H1 (cell line): Measurements from ENCODE around the gene PPP1R7. TPM values are rescaled to one million over a fixed set of nuclear protein-coding genes. Genes with fewer than 3 reads are reported as not detected.

Source experiments
- CTCF ChIA-PET: fragments of 300-600 bp; sonication (Branson Sonifier 250); formaldehyde crosslinking; loops from one replicate; lab custom pipeline; 2021; ENCODE audit not compliant: partially characterized antibody; lab: Charles Lee
- POLR2A ChIA-PET: fragments of 300-600 bp; sonication (Branson Sonifier 250); formaldehyde crosslinking; loops from one replicate; lab custom pipeline; 2021; ENCODE audit warnings: inconsistent platforms; ENCODE audit not compliant: partially characterized antibody; lab: Charles Lee
- DNase-seq, 2 experiments: peaks; one replicate each; pipeline versions ENCODE4 v3.0.0 to v3.0.0-alpha.2; 2010 to 2022; ENCODE audit warnings: low spot score in 2 of 2, low read depth in 1 of 2, mixed read lengths in 1 of 2
- FAIRE-seq: peaks from 2 replicates; lab custom pipeline; 2011; peaks lifted over from hg19 to GRCh38; lab: Jason Lieb, UNC
- H2AFZ ChIP-seq: 2 replicates; pipeline ENCODE4 v1.8.1; 2012; ENCODE audit warnings: low read length, inconsistent platforms
- H2AK5ac ChIP-seq: 2 replicates; pipeline ENCODE4 v1.6.1; 2013; ENCODE audit warnings: low read depth, low read length
- H2BK120ac ChIP-seq: replicated peaks from 2 replicates; pipeline ENCODE3; 2013; ENCODE audit warnings: low read depth, low read length, inconsistent platforms
- H2BK12ac ChIP-seq: 2 replicates; pipeline ENCODE4 v1.6.1; 2013; ENCODE audit warnings: low read depth, low read length
- H2BK15ac ChIP-seq: 2 replicates; pipeline ENCODE4 v1.6.1; 2013; ENCODE audit warnings: low read length
- H2BK20ac ChIP-seq: 2 replicates; pipeline ENCODE4 v1.6.1; 2013; ENCODE audit warnings: low read length
- H2BK5ac ChIP-seq: 2 replicates; pipeline ENCODE4 v1.6.1; 2013; ENCODE audit warnings: low read depth, low read length
- H3K14ac ChIP-seq: 2 replicates; pipeline ENCODE4 v1.6.1; 2013; ENCODE audit warnings: inconsistent platforms; ENCODE audit not compliant: insufficient read length
- H3K18ac ChIP-seq: 2 replicates; pipeline ENCODE4 v1.6.1; 2013; ENCODE audit warnings: low read length; ENCODE audit errors: extremely low read depth
- H3K23ac ChIP-seq: 2 replicates; pipeline ENCODE4 v1.6.1; 2013; ENCODE audit warnings: inconsistent platforms; ENCODE audit not compliant: insufficient read length
- H3K23me2 ChIP-seq: 2 replicates; pipeline ENCODE4 v1.6.1; 2013; ENCODE audit warnings: low read depth, low read length
- H3K27ac ChIP-seq: 2 replicates; pipeline ENCODE4 v1.6.1; 2011; ENCODE audit warnings: low read depth, low read length, inconsistent platforms
- H3K27me3 ChIP-seq, 4 experiments: replicated peaks in 1 of 4; 1 replicate in 1 of 4; 2 replicates in 3 of 4; pipeline versions ENCODE4 v1.6.1 to v1.8.1; 2011 to 2013; ENCODE audit warnings: low read length in 3 of 4, mild to moderate bottlenecking in 3 of 4, inconsistent platforms in 2 of 4, mixed read lengths in 2 of 4, moderate library complexity in 1 of 4; ENCODE audit not compliant: control insufficient read depth in 3 of 4, insufficient read depth in 3 of 4; ENCODE audit errors: extremely low read depth in 1 of 4
- H3K36me3 ChIP-seq, 4 experiments: 2 replicates each; pipeline versions ENCODE4 v1.6.1 to v1.8.1; 2011 to 2013; ENCODE audit warnings: mild to moderate bottlenecking in 4 of 4, low read length in 3 of 4, moderate library complexity in 2 of 4, control low read depth in 1 of 4, inconsistent platforms in 1 of 4; ENCODE audit not compliant: insufficient read depth in 4 of 4, control insufficient read depth in 2 of 4
- H3K4ac ChIP-seq: replicated peaks from 2 replicates; pipeline ENCODE3; 2013; ENCODE audit warnings: low read length, low read depth, mixed read lengths, inconsistent platforms; ENCODE audit not compliant: insufficient read length
- H3K4me1 ChIP-seq, 4 experiments: replicated peaks in 1 of 4; 1 replicate in 1 of 4; 2 replicates in 3 of 4; pipeline versions ENCODE4 v1.6.1 to v1.8.1; 2011 to 2013; ENCODE audit warnings: low read length in 3 of 4, inconsistent platforms in 2 of 4, mixed read lengths in 1 of 4; ENCODE audit not compliant: insufficient read depth in 4 of 4, control insufficient read depth in 3 of 4
- H3K4me2 ChIP-seq, 2 experiments: 2 replicates each; pipeline versions ENCODE4 v1.6.1 to v1.8.1; 2011 to 2013; ENCODE audit warnings: low read depth in 2 of 2, low read length in 2 of 2, control low read depth in 1 of 2, inconsistent platforms in 1 of 2, mild to moderate bottlenecking in 1 of 2; ENCODE audit not compliant: insufficient read depth in 1 of 2
- H3K4me3 ChIP-seq, 4 experiments: fragments of 200-600, 300-600 bp in 1 of 4; sonication (generic), shearing (Covaris generic), sonication (Bioruptor Twin) in 1 of 4; 2 replicates each; pipeline versions ENCODE4 v1.5.1 to v1.8.1; 2011 to 2016; ENCODE audit warnings: low read length in 4 of 4, low read depth in 3 of 4, control low read depth in 2 of 4, inconsistent platforms in 2 of 4, mild to moderate bottlenecking in 2 of 4, mixed read lengths in 1 of 4, moderate library complexity in 1 of 4; ENCODE audit not compliant: insufficient read depth in 2 of 4; ENCODE audit errors: extremely low read depth in 1 of 4
- H3K56ac ChIP-seq: replicated peaks from 2 replicates; pipeline ENCODE3; 2013; ENCODE audit warnings: low read depth, mild to moderate bottlenecking, mixed read lengths, low read length, inconsistent platforms; ENCODE audit not compliant: insufficient read length
- H3K79me1 ChIP-seq: 2 replicates; pipeline ENCODE4 v1.6.1; 2013; ENCODE audit warnings: low read depth, low read length, control low read depth
- H3K79me2 ChIP-seq, 2 experiments: 2 replicates each; pipeline versions ENCODE4 v1.6.1 to v1.8.1; 2012 to 2013; ENCODE audit warnings: low read length in 2 of 2, mild to moderate bottlenecking in 2 of 2, inconsistent platforms in 1 of 2; ENCODE audit not compliant: insufficient read depth in 2 of 2, control insufficient read depth in 1 of 2
- H3K9ac ChIP-seq, 4 experiments: replicated peaks in 1 of 4; 1 replicate in 1 of 4; 2 replicates in 3 of 4; pipeline versions ENCODE4 v1.6.1 to v1.8.1; 2011 to 2013; ENCODE audit warnings: low read depth in 3 of 4, low read length in 3 of 4, control low read depth in 2 of 4, mild to moderate bottlenecking in 2 of 4, moderate library complexity in 2 of 4, inconsistent platforms in 1 of 4; ENCODE audit errors: extremely low read depth in 1 of 4
- H3K9me3 ChIP-seq, 2 experiments: 2 replicates each; pipeline versions ENCODE4 v1.6.1 to v1.8.1; 2012 to 2013; ENCODE audit warnings: mild to moderate bottlenecking in 2 of 2, moderate library complexity in 2 of 2, control low read depth in 1 of 2, inconsistent platforms in 1 of 2, low read depth in 1 of 2, low read length in 1 of 2, mixed read lengths in 1 of 2; ENCODE audit not compliant: insufficient read depth in 2 of 2
- H4K20me1 ChIP-seq, 2 experiments: replicated peaks in 1 of 2; 2 replicates each; pipeline versions ENCODE3 to v1.8.1; 2011 to 2013; ENCODE audit warnings: inconsistent platforms in 2 of 2, low read length in 2 of 2, mild to moderate bottlenecking in 1 of 2; ENCODE audit not compliant: insufficient read depth in 2 of 2, control insufficient read depth in 1 of 2
- H4K5ac ChIP-seq: 2 replicates; pipeline ENCODE4 v1.6.1; 2013; ENCODE audit warnings: low read length, low read depth, mixed read lengths, inconsistent platforms; ENCODE audit not compliant: insufficient read length
- H4K8ac ChIP-seq: 2 replicates; pipeline ENCODE4 v1.8.0; 2013; ENCODE audit warnings: mild to moderate bottlenecking, moderate library complexity, low read length, inconsistent platforms; ENCODE audit not compliant: insufficient read depth; ENCODE audit errors: extremely low read depth
- H4K91ac ChIP-seq: replicated peaks from 2 replicates; pipeline ENCODE3; 2013; ENCODE audit warnings: low read length, mixed read lengths, inconsistent platforms; ENCODE audit not compliant: insufficient read length
- BACH1 ChIP-seq: IDR thresholded peaks from 2 replicates; pipeline ENCODE4 v1.6.1; 2012; ENCODE audit warnings: low read length, improper control_type of control experiment
- CBX8 ChIP-seq: fragments of 300-800, 300-1000 bp; sonication (generic); IDR thresholded peaks from 2 replicates; pipeline ENCODE4 v1.7.1; 2016; ENCODE audit warnings: low read depth, low read length, borderline replicate concordance
- CHD1 ChIP-seq: IDR thresholded peaks from 2 replicates; pipeline ENCODE4 v1.6.1; 2012; ENCODE audit warnings: low read depth, low read length, improper control_type of control experiment
- CHD2 ChIP-seq: IDR thresholded peaks from 2 replicates; pipeline ENCODE4 v1.6.1; 2012; ENCODE audit warnings: low read length, improper control_type of control experiment
- POU5F1 ChIP-seq: IDR thresholded peaks from 2 replicates; pipeline ENCODE4 v1.6.1; 2011; ENCODE audit warnings: low read depth, mild to moderate bottlenecking, low read length, moderate library complexity
- SIRT6 ChIP-seq: IDR thresholded peaks from one replicate; pipeline ENCODE4 v1.7.1; 2012; ENCODE audit warnings: low read length, inconsistent platforms
- SIX5 ChIP-seq: IDR thresholded peaks from 2 replicates; pipeline ENCODE4 v1.6.1; 2011; ENCODE audit warnings: mild to moderate bottlenecking, low read depth, low read length
- SP4 ChIP-seq: IDR thresholded peaks from 2 replicates; pipeline ENCODE4 v1.6.1; 2012; ENCODE audit warnings: low read length, inconsistent platforms
- SUZ12 ChIP-seq: fragments of 200-600 bp; sonication (generic); IDR thresholded peaks from 2 replicates; pipeline ENCODE4 v1.6.1; 2012; ENCODE audit warnings: mild to moderate bottlenecking, inconsistent platforms, low read length, moderate library complexity, mixed read lengths
- TAF1 ChIP-seq: IDR thresholded peaks from 2 replicates; pipeline ENCODE4 v1.6.1; 2011; ENCODE audit warnings: mild to moderate bottlenecking, low read depth, low read length
- ZNF274 ChIP-seq: IDR thresholded peaks from 2 replicates; pipeline ENCODE4 v1.7.0; 2012; ENCODE audit warnings: low read length, borderline replicate concordance; ENCODE audit errors: extremely low read depth
- WGBS, 2 experiments: shearing (Covaris generic) in 1 of 2; methylation state at CpG; one replicate each; pipeline versions ENCODE4 v1.1.6 to v1.1.7; 2013 to 2015; ENCODE audit warnings: low lambda C conversion rate in 2 of 2, mixed read lengths in 2 of 2, inconsistent platforms in 1 of 2, low coverage in 1 of 2, missing lambda C conversion rate in 1 of 2; ENCODE audit not compliant: insufficient replicate concordance in 2 of 2, insufficient coverage in 1 of 2, insufficient read length in 1 of 2; ENCODE audit errors: extremely low coverage in 1 of 2, missing lambda C conversion rate in 1 of 2; 5-methylcytosine and 5-hydroxymethylcytosine counted together
- polyA plus RNA-seq, 7 experiments: library from polyadenylated mRNA; depleted of rRNA in 3 of 7; stranded (reverse) in 5 of 7; unstranded in 2 of 7; fragments of >200 nt in 5 of 7; fragments of 200-250 nt in 2 of 7; gene quantifications; 1 replicate in 5 of 7; 2 replicates in 1 of 7; 4 replicates in 1 of 7; pipeline versions ENCODE4 v1.2.1 to v1.2.3, GENCODE V29; 2011 to 2013; ENCODE audit warnings: missing spikeins in 2 of 7, mixed read lengths in 2 of 7
- total RNA-seq: library from RNA; stranded (reverse); fragmentation: NEBNext Ultra II Directional; extraction: Animal tissue kit (Norgen Biotek cat#: 25700); gene quantifications from 2 replicates; pipeline ENCODE4 v1.2.1, GENCODE V29; 2021
- TF ChIP-seq, protein P1 (sequence below): IDR thresholded peaks from 2 replicates; pipeline ENCODE4 v1.6.1; 2011; ENCODE audit warnings: low read length, improper control_type of control experiment

The PPP1R7 gene
- total and polyA plus RNA-seq, 2 of the 8 experiments (the other 6 are each of a cell fraction or from before 2014, with no cell fraction given): 22.2 to 64.0 TPM

DNA sequence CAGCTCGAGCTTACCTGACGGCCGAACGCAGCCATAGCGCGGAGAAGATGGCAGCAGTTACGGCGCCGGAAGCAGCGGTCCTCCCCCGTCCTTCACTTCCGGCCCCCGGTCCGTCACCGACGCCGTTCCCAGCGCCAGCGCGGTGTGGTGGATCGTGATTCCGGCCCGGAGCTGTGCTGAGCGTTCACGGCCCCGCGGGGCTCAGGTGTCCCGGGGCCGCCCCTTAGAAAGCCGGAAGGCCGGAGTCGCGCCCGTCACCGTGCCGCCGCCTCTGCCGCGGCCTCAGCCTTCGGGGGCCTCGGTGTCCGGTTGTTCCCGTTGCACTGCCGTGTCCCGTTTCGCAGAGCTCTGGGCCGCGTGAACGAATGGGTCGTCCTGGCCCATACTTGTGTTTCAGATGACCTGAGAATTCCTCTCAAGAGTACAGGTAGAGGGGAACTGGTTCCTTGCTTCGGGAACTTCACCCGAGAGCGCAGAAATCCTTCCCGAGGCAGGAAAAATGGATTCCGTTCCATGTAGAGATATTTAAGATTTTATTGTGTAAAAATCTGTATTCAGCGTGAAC lies 47.9 kb upstream of the PPP1R7 start, which contains the start of gene MTERF4:
MTERF4 (minus strand) TSS at position 49 of the 565 bp plus-strand sequence; CDS start at position 35, 14 bp downstream.
- Histone ChIP-seq H2AK5ac (no peak within 1 kb of the TSS), H3K23me2 (peaks cover 3% of the 10 kb centered on the region; the same call in 1 of the 2 replicates), H3K79me2 (peaks cover 0 to 29% of the 10 kb centered on the region in 2 experiments; a peak in 2 of 4 replicates), H4K8ac (peak within 1 kb of the TSS; percentile 94), H3K23ac (no peak within 1 kb of the TSS), H2BK5ac (peak within 1 kb of the TSS; percentile 80; the same call in 1 of the 2 replicates), H3K4me2 (peak within 1 kb of the TSS; percentile 69 to 78), H2AFZ (peak within 1 kb of the TSS; percentile 92), H2BK20ac (0 out of 2 replicates have a peak within 1 kb of the TSS, but pooled peaks have one; percentile 72), H3K79me1 (0 out of 2 replicates have a peak, but pooled peaks cover 4% of the 10 kb centered on the region), H3K18ac (peak within 1 kb of the TSS; percentile 73), H3K36me3 (peaks cover 0 to 16% (median 6%) of the 10 kb centered on the region in 4 experiments; a peak in 6 of 8 replicates), H4K20me1 (peaks cover 0 to 11% of the 10 kb centered on the region in 2 experiments), H2BK15ac (no peak within 1 kb of the TSS), H3K4ac (peak within 1 kb of the TSS; percentile 91), H3K56ac (peak within 1 kb of the TSS; percentile 71), H3K27me3 (no peaks in the 10 kb centered on the region), H3K9ac (peak within 1 kb of the TSS; percentile 75 to 88 (median 80)), H2BK12ac (no peak within 1 kb of the TSS), H3K27ac (peak within 1 kb of the TSS; percentile 72), H4K91ac (peak within 1 kb of the TSS; percentile 95), H2BK120ac (no peak within 1 kb of the TSS), H3K4me3 (peak within 1 kb of the TSS; percentile 85 to 94 (median 92)), H3K14ac (no peak within 1 kb of the TSS), H3K4me1 (peaks cover 0 to 5% (median 0%) of the 10 kb centered on the region in 4 experiments; a peak in 2 of 7 replicates), H3K9me3 (no peaks in the 10 kb centered on the region), H4K5ac (peak within 1 kb of the TSS; percentile 51)
- 2% methylated on average over 56 of the region's 56 CpGs; no CpG with 5 or more reads in 1 of the 2 experiments for WGBS, 2 experiments
- peak; percentile 41 to 90 for DNase-seq
- FAIRE-seq: no peak
- CTCF ChIA-PET: interaction anchor here (0.6 kb wide), 1 partner anchor 404 kb away, joined by 3 read pairs; no protein-coding TSS in a partner anchor
- POLR2A ChIA-PET: interaction anchor here (0.6 to 2.2 kb wide), 8 partner anchors 10 to 599 kb away, joined by 3 to 10 read pairs (median 4); partner anchors contain the start of genes ING5, PASK and PPP1R7
- TF ChIP-seq SIX5: peak; percentile 33; the same call in 1 of the 2 replicates
- no peak for TF ChIP-seq SIRT6
- TF ChIP-seq ZNF274: no peak
- 0 out of 2 replicates have a peak, but pooled peaks have one; percentile 22 for TF ChIP-seq CHD2
- no peak for TF ChIP-seq SUZ12
- no peak for TF ChIP-seq POU5F1
- no peak for TF ChIP-seq CHD1
- TF ChIP-seq, protein P1, sequence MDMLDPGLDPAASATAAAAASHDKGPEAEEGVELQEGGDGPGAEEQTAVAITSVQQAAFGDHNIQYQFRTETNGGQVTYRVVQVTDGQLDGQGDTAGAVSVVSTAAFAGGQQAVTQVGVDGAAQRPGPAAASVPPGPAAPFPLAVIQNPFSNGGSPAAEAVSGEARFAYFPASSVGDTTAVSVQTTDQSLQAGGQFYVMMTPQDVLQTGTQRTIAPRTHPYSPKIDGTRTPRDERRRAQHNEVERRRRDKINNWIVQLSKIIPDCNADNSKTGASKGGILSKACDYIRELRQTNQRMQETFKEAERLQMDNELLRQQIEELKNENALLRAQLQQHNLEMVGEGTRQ: no peak
- TF ChIP-seq CBX8: no peak
- TF ChIP-seq SP4: no peak
- TF ChIP-seq BACH1: peak; percentile 70
- peak; percentile 91 for TF ChIP-seq TAF1
